HG03521 (cell line): Measurements from ENCODE around the gene ATP6V1C2.
"Not testable (repeated sequence)": the region's sequence is repeated elsewhere in the genome, so short reads cannot be mapped to it uniquely, and the experiment has no call there.

ENCODE experiments used
- ATAC-seq: cut with Tn5 transposase; IDR thresholded peaks from one replicate; pipeline ENCODE4 v1.9.1; 2021; ENCODE audit warnings: mild to moderate bottlenecking, moderate library complexity; ENCODE audit not compliant: unreplicated experiment

Gene ATP6V1C2

DNA sequence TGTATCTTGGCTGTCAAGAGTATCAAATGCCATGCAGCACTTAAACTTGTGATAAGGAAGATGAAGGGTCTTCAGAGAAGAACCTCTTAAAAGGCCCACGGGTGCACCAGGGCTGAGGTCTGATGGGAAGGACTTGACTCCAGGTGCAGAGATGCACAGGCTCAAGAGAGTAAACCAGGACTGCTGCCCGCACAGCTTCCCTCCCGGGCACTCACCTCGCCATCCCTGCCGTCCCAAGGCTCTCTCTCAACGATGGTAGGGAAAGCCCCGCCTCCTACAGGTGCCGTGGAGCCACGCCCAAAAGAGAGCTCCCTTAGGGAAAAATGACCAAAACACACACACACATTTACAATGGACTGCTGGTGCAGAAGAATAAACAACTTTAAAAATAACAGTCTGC is 63.3 kb downstream of the ATP6V1C2 start:
- no peak for ATAC-seq

DNA sequence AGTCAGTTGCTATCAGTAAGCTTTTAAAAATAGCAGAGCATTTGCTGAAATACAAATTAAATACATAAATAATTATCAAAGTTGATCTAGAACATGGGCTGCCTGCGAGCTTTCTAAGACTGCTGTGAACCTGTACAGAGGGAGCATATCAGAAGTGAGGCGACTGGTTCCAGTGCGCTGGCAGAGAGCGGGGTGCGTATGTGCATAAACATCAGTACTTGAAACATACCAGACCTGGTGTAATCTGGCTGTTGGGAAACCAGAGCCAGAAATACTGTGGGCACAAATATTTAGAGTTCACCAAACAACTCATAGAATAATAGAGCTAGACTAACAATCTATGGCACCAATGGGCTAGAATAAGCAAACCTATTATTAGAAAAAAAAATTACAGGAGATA is 63.8 kb downstream of the ATP6V1C2 start:
- ATAC-seq, result no peak

DNA sequence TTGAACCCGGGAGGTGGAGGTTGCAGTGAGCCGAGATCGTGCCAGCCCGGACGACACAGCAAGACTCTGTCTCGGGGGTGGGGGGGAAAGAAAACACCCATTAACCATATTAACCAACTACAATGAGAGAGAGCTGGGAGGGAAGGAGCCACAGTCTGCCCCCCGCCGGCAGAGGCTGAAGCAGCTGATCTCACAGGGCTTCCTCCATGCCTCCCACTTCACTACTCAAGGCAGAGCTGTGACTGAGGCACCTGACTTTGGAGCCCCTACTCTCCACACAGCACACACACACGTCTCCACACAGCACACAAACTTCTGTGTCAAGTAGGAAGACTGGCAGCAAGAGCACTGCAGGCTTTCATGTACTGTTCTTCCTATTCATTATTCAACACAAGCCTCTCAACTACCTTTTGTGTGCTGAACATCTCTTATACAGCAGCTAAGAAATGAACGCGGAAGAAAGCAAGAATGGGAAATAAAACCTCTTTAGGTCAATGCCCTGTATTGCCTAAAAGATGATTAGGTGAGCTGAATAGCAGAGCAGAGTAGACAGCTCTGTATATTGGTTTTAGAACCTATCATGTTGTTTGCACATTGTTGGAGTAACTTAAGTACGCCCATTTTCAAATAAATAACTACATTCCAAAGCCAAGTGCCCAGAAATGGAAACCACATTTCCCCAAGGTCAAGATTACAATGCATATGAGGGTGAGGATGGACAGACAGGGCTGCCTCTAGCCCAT is 65.0 kb downstream of the ATP6V1C2 start:
- no peak for ATAC-seq

DNA sequence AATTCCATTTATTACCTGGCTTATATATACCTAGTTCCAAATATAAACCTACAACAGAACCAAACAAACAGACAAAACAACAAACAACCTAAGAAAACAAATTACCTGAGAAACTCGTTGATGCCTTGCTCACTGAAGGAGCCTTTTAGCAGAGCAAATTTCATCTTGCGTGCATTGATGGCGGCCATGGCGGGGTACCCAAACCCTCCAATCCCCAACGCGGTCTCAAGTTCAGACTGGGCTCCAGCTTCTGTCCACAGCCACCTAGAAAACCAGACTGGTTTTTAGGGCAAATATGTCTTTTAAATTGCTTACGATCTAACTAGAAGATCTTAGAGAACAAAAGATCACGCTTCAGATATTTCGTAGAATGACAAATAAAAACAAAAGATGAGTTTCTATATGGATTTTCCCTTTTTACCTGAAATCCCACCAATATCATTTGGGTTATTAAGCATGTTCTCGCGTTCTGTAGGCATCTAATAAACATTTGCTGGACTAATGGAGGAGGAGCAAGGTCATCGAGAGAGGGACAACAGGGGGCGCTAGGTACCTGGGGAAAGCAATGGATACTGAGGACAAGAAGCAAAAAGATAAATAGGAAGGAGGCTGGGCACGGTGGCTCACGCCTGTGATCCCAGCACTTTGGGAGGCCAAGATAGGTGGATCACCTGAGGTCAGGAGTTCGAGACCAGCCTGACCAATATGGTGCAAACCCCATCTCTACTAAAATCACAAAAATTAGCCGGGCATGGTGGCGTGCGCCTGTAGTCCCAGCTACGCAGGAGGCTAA is 65.9 kb downstream of the ATP6V1C2 start:
- no peak for ATAC-seq

DNA sequence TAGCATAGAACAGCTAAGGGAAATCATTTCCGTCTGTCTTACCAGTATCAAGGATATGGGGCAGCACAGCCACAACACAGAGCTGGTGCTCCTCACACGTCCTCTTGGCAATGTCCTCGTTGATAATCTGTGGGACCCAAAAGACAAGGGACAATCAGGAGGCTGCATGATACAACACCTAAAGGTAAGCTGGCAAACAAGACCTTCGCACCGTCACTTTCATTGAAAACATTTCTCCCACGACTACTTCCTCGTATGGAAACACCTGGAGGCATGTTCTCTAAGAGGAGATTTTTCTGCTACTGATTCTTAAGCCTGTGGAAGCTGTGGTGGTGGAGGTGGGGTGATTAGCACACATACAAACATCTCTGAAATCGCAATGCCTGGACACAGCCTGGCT is 67.4 kb downstream of the ATP6V1C2 start:
- no peak for ATAC-seq

DNA sequence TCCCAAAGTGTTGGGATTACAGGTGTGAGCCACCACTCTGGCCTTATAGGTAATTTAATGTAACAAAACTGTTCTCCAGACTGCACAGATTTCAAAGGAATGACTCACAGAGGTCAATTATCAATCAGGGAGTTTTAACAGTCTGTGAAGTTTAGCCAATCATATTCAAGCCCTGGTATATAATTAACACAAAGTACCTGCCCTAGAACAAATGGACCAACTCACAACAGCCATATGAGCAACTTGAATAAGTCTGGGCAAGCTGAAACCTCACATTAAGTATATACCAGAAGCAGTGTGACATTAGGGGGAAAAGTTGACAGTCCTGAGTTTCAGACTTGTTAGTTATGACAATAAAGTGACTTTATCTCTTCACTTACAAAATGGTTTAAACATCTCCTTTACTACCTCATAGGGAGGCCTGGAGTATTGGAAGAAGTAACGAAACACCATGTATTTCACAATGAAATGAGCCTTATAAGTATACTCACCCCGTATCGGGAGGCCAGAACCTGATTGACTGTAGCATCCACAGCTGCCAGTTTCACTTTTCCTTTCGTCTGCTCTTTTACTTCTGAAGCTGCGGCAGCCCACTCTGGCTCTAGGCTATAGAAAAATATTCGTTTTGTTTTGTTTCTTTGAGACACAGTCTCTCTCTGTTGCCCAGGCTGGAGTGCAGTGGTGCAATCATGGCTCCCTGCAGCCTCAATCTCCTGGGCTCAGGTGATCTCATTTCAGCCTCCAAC is 69.0 kb downstream of the ATP6V1C2 start:
- peak; percentile 79 for ATAC-seq

DNA sequence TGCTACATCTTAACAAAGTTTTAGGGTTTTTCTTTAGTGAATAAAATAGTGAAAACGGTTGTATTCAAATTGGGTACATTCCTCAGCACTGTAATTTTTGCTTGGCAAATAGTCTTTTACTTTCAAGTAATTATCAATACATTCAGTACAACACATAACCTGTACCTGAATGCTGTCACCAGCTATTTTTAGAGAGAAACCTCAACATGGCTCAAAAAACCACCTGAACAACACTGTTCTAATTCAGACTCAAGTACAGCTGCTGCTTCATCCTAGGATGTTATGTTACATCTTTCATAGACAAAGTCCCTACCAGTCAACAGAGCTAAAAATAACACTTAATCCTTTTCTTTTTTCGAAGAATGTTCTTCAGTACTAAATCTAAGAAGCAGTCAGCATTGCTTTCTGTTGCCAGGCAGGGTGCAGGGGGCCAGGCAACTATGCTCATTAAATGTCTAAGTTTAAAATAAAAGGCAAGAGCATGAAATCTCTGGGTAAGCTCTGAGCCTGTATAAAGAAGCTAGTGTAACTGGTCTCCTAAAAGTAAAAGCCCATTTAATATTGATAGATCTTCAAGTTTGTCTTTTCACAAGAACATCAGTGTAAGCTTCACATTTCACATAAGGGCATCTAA is 70.7 kb downstream of the ATP6V1C2 start:
- no peak for ATAC-seq

DNA sequence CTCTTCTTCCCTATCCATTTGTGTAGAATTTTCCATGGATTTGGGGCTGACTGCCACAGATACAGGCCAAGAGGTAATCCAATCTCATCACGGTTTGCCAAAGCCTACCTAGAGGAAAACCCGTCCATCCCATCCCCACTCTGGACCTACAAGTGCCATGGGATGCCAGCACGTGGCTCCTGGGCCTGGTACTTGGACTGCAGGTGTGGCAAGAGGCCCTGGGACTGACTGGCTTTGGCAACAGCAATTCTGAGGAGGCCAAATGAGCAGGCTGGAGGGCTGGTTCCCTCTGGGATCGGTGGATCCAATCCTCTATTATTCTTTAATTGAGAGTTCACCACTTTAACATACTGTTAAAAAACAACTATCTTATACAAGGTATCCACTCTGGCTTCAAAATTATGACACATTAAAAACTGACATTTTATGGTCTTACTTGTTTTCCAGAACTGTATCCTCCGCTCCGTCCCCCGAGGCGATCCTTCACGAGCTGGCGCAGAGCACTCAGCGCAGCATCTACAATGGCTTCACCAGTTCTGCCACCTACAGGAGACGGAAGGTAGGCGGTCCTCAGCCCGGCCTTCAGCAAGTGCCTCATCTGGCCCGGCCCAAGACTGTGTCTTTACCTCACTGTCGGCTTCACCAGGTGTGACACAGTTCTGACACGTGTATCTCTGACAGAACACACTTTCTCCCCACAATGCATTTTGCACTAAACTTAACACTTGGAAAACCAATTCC is 71.4 kb downstream of the ATP6V1C2 start:
- no peak for ATAC-seq

DNA sequence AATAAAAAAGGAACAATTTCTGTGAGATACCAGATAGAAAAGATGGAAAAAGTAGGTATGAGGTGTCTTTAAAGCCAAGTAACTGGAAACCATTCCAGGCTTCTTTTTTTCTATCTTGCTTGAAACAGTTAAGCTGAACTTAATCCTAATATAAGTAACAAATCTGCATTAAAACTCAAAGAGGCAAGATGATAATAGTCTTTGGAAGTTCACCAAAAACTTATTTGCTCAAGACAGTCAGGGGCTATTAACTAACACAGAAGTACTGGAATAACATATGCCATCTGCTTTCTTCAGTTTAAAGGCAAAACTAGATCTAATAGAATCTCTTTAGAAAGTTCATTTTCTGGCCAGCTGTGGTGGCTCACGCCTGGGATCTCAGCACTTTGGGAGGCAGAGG is 72.4 kb downstream of the ATP6V1C2 start:
- ATAC-seq, result no peak

DNA sequence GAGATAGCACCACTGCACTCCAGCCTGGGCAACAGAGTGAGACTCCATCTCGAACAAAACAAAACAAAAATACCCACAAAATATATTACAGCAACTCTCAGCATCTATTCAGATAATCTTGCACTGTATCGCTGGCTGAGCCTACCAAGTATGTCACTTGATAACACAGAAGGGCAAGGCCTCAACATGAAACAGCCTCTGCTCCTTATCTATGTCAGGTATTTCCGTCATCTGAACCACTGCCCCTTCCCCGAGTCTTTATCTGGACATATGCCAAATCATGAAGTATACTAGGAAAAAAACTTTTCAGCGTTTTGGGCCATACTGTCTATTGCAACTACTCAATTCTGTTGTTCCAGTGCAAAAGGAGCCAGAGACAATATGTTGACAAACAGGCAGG is 73.4 kb downstream of the ATP6V1C2 start:
- no peak for ATAC-seq

DNA sequence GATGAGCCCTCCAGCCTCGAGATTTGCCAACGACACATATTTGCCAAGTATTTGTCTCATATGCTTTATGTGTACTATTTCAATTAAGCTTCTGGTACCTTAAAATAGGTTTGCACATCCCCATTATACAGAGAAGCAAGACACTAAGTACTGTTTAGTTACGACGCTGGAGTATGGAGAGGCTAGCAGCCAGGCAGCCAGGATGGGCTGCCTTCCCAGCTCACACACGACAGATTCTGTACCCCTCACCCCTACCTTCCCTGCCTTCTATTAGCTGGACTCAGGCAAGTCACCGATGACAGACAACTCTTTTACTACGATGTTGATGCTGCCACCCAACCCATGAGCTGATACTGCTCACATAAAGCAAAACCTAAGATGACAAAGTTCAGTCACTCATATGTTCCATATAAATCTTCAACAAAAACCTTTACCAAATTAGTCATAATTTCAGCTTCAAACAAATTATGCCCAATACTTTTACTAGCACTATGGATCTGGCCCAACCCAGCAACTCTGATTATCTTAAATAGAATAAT is 74.1 kb downstream of the ATP6V1C2 start:
- ATAC-seq, result no peak

DNA sequence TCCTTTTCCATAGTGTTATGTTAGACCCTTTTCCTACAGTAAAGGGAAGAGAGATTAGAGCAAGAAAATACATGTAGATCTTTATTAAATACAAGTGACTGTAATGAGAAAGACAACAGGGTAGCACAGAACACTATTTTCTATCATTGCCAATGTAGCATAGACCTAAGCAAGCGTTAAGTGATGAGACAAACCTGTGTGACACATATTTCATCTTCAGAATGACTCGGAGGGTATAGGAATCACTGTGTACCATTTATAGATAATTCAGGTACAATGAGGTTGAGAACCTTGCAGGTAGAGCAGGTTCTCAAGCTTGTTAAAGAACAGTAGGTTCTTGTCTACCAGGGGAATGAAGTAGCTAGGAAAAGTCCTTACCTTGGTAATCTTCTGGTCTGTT is 75.3 kb downstream of the ATP6V1C2 start:
- ATAC-seq, result no peak

DNA sequence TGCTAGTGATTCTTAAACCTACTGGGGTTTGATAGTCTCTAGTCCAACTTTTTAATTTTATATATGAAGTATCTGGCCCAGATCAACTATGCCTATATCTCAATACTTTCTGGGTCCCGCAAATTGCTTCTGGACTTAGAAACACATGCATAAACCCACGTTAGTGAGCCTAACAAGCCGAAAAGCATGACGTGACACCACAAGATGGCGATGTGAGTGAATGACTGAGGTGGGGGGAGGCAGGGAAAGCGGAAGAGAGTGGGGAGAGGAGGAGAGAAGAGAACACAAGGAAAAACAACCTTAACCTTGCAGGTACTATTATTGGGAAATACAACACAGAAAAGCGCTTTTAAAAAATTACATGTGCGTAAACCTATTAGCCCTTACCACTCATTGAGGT is 77.4 kb downstream of the ATP6V1C2 start:
- ATAC-seq, result no peak

DNA sequence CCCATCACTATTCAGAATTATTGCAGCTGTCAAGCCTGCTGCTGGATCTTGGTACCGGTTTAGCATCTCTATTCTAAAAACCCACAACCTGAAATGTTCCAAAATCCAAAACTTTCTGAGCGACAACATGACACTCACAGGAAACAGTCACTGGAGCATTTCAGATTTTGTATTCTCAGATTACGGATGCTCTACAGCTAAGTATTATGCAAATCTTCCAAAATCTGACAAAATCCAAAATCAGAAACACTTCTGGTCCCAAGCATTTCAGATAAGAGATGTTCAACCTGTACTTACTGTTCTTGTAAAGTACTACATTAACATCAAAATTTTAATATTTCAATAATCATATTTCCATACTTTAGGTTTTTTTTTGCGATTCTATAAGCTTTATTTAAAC is 78.7 kb downstream of the ATP6V1C2 start:
- ATAC-seq, result no peak

DNA sequence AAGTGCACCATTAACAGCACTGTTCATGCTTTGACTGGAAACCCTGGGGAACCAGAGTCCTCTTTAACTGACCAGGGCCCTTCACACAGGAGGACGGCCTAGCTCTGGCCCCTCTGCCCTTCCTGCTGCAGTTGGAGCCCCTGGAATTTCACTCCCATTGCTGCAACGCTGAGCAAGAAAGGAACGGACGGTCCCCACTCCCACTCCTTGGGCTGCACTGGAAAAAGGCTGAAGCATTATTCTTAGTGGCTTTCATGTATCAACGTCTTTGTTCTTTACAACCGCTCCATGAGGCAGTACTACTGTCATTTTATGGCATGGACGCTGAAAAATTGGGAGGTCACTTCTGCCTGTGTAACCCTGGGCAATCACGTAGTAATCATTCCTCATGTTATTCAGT is 81.2 kb downstream of the ATP6V1C2 start:
- no peak for ATAC-seq

DNA sequence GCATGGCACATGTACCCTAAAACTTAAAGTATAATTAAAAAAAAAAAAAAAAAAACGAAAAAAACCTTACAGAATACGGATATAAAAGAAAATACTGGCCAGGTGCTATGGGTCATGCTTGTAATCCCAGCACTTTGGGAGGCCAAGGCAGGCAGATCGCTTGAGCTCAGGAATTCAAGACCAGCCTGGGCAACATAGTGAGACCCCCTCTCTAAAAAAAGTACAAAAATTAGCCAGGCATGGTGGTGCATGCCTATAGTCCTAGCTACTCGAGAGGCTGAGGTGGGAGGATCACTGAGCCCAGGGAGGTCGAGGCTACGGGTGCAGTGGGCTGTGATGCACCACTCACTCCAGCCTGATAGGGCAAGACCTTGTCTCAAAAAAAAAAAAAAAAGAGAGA is 84.6 kb downstream of the ATP6V1C2 start:
- not testable (repeated sequence) for ATAC-seq

DNA sequence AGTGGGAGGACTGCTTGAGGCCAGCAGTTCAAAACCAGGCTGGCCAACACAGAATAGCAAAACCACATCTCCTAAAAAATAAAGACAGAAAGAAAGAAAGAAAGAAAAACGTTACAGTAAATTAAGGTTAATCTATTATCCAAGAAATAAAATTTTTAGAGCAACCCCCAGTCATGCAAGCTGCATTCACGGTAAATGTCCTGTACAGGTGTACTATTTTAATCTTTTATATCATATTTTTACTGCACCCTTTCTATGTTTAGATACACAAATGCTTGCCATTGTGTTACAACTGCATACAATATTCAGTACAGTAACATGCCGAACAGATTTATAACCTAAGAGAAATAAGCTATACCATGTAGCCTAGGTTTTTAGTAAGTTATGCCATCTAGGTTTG is 85.1 kb downstream of the ATP6V1C2 start:
- ATAC-seq, result no peak

DNA sequence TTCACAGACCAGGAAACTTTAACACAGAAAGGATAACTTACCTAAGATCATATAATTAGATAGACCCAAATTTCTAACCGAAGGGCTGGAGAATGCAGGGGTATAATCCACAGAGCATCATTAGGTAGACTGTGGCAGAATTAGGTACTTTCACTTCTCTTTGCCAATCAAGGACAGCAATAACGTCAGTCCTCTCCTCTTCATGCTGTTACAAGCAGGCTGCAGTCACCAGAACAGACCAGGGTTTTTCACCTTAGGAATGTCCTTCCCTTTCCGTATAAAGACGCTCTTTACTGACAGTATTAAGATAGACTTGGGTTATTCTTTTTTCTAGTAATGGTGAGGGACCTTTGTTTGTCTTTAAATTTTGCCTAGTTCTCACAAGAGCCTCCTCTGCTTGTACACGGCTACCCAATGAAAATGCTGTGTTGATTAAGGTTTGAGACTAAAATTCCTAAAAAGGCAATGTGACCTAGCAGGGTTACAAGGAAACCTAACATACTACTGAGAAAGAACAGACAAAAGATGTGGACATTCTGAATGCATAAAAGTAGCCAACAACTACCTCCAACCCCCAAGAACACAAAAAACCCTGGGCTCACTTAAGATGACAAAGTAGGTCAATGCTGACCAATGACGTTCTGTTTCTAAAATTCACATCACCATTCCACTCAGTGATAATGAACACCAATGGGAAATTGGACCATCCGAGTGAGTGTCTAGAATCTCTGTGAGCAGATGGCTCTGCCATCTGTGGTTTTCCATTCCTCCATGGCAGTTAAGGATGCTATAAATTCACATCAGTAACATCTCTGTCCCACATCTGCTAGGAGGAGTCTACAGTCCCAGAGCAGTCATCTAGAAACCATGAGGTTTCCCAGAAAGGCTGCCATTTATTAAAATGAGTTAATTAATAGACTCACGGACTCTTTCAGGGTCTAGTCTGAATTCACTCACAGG is 89.1 kb downstream of the ATP6V1C2 start:
- ATAC-seq, result no peak

DNA sequence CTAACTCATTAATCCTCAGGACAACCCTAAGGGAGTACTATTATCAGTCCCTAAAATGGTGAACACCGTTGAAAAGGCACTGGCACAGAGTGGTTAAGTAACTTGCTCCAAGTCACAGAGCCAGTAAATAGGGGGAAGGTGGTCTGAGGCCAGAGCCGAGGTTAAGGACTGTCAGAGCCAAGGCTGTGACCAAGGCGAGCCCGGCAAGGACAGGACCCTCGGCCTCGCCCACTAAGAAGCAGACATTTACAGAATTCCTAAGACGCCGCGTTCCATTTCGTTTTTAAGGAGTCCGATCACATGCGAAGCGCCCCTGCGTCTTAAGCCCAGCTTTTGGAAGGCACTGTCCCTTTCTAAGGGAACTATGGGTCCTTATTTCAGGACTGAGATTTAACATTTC is 90.1 kb downstream of the ATP6V1C2 start:
- no peak for ATAC-seq
